SK-N-SH (cell line): Measurements from ENCODE around the gene HSF5. TPM values are rescaled to one million over a fixed set of nuclear protein-coding genes. Genes with fewer than 3 reads are reported as not detected.

Experiments used
- CTCF ChIA-PET: fragments of 300-600, 350-600 bp; formaldehyde crosslinking; extraction: SDS; loops from one replicate; lab custom pipeline; 2021; lab: Yijun Ruan, JAX
- POLR2A ChIA-PET: fragments of 350-600 bp; sonication (Branson Sonifier 250); formaldehyde crosslinking; extraction: SDS; loops from one replicate; lab custom pipeline; 2020; ENCODE audit warnings: antibody characterized with exemption, inconsistent platforms; lab: Yijun Ruan, JAX
- DNase-seq: peaks from one replicate; pipeline ENCODE4 v3.0.0; 2012
- H2AFZ ChIP-seq: fragments of 200-600 bp; sonication (generic); 2 replicates; pipeline ENCODE4 v1.8.1; 2016; ENCODE audit warnings: antibody characterized with exemption, mild to moderate bottlenecking, low read depth
- H3F3A ChIP-seq: fragments of 200-600 bp; sonication (generic); replicated peaks from 2 replicates; pipeline ENCODE3; 2016; ENCODE audit warnings: antibody characterized with exemption, mild to moderate bottlenecking; ENCODE audit not compliant: insufficient read depth
- H3K27ac ChIP-seq, 2 experiments: fragments of 200-500 bp in 1 of 2; fragments of 200-600 bp in 1 of 2; sonication (Bioruptor generic) in 1 of 2; sonication (generic), shearing (Covaris generic) in 1 of 2; 2 replicates each; pipeline versions ENCODE4 v1.5.1 to v1.6.1; 2014 to 2016; ENCODE audit warnings: low read depth in 2 of 2, inconsistent platforms in 1 of 2, low read length in 1 of 2, mild to moderate bottlenecking in 1 of 2, mixed read lengths in 1 of 2
- H3K27me3 ChIP-seq: fragments of 200-600 bp; sonication (generic), shearing (Covaris generic); 2 replicates; pipeline ENCODE4 v1.6.1; 2016; ENCODE audit warnings: mixed run types; ENCODE audit not compliant: insufficient read depth
- H3K36me3 ChIP-seq, 2 experiments: fragments of 200-500 bp in 1 of 2; fragments of 200-600 bp in 1 of 2; sonication (Bioruptor generic) in 1 of 2; sonication (generic) in 1 of 2; replicated peaks in 1 of 2; 2 replicates each; pipeline versions ENCODE3 to v1.5.1; 2014 to 2016; ENCODE audit warnings: low read length in 1 of 2, mild to moderate bottlenecking in 1 of 2; ENCODE audit not compliant: insufficient read depth in 2 of 2, control insufficient read depth in 1 of 2
- H3K4me1 ChIP-seq, 2 experiments: fragments of 200-500 bp in 1 of 2; fragments of 200-600 bp in 1 of 2; sonication (Bioruptor generic) in 1 of 2; sonication (generic), shearing (Covaris generic) in 1 of 2; 2 replicates each; pipeline versions ENCODE4 v1.5.1 to v1.6.1; 2014 to 2016; ENCODE audit warnings: low read depth in 1 of 2, low read length in 1 of 2, mixed run types in 1 of 2; ENCODE audit not compliant: insufficient read depth in 2 of 2, control insufficient read depth in 1 of 2
- H3K4me2 ChIP-seq: fragments of 200-600 bp; sonication (generic), shearing (Covaris generic); 2 replicates; pipeline ENCODE4 v1.6.1; 2017; ENCODE audit warnings: mixed run types
- H3K4me3 ChIP-seq, 2 experiments: fragments of 200-500 bp in 1 of 2; fragments of 200-600 bp in 1 of 2; sonication (Bioruptor generic) in 1 of 2; sonication (generic), shearing (Covaris generic) in 1 of 2; 2 replicates each; pipeline versions ENCODE4 v1.5.1 to v1.8.1; 2014 to 2016; ENCODE audit warnings: low read depth in 2 of 2, inconsistent platforms in 1 of 2, low read length in 1 of 2, mild to moderate bottlenecking in 1 of 2, mixed read lengths in 1 of 2, moderate library complexity in 1 of 2
- H3K79me2 ChIP-seq: fragments of 200-600 bp; sonication (generic); 2 replicates; pipeline ENCODE4 v1.8.1; 2017; ENCODE audit warnings: mild to moderate bottlenecking; ENCODE audit not compliant: insufficient read depth
- H3K9ac ChIP-seq: fragments of 200-600 bp; sonication (generic); 2 replicates; pipeline ENCODE4 v1.6.1; 2017; ENCODE audit warnings: mixed run types
- H3K9me2 ChIP-seq: fragments of 200-600 bp; sonication (generic); 2 replicates; pipeline ENCODE4 v1.6.1; 2017; ENCODE audit warnings: mixed run types
- H3K9me3 ChIP-seq: fragments of 200-600 bp; sonication (generic); 2 replicates; pipeline ENCODE4 v1.6.1; 2017; ENCODE audit warnings: mixed run types, mild to moderate bottlenecking, moderate library complexity
- H4K20me1 ChIP-seq: fragments of 200-600 bp; sonication (generic); 2 replicates; pipeline ENCODE4 v1.6.1; 2017; ENCODE audit warnings: mild to moderate bottlenecking, mixed run types; ENCODE audit not compliant: insufficient read depth
- FOSL2 ChIP-seq: IDR thresholded peaks from 2 replicates; pipeline ENCODE4 v1.4.0; 2012; ENCODE audit warnings: low read depth, mild to moderate bottlenecking, moderate library complexity, borderline replicate concordance
- IRF3 ChIP-seq: fragments of 150-350 bp; IDR thresholded peaks from 2 replicates; pipeline ENCODE4 v1.6.1; 2016; ENCODE audit warnings: mild to moderate bottlenecking, low read depth, low read length
- RAD21 ChIP-seq: IDR thresholded peaks from 2 replicates; pipeline ENCODE4 v1.6.1; 2012; ENCODE audit warnings: mild to moderate bottlenecking, low read length
- RCOR1 ChIP-seq: fragments of 150-350 bp; IDR thresholded peaks from 2 replicates; pipeline ENCODE4 v1.6.1; 2017; ENCODE audit warnings: antibody characterized with exemption, low read length
- REST ChIP-seq: IDR thresholded peaks from 2 replicates; pipeline ENCODE4 v1.6.1; 2012; ENCODE audit warnings: mild to moderate bottlenecking, low read depth, low read length, moderate library complexity
- SMC3 ChIP-seq: IDR thresholded peaks from 2 replicates; pipeline ENCODE4 v1.6.1; 2012; ENCODE audit warnings: low read depth, low read length, improper control_type of control experiment
- WGBS: methylation state at CpG from one replicate; pipeline ENCODE4 v1.1.6; 2017; ENCODE audit warnings: low lambda C conversion rate; 5-methylcytosine and 5-hydroxymethylcytosine counted together
- polyA plus RNA-seq, 3 experiments: library from polyadenylated mRNA; depleted of rRNA; stranded (reverse); fragments of >200 nt; gene quantifications; 2 replicates each; pipeline ENCODE4 v1.2.3, GENCODE V29; 2012
- TF ChIP-seq, protein P1 (sequence below): fragments of 200-600 bp; sonication (generic); IDR thresholded peaks from 2 replicates; pipeline ENCODE4 v1.6.1; 2017; ENCODE audit warnings: antibody characterized with exemption, mild to moderate bottlenecking, moderate library complexity

The HSF5 gene
- polyA plus RNA-seq, 1 of the 3 experiments (the other 2 are of a cell fraction), result not detected

DNA sequence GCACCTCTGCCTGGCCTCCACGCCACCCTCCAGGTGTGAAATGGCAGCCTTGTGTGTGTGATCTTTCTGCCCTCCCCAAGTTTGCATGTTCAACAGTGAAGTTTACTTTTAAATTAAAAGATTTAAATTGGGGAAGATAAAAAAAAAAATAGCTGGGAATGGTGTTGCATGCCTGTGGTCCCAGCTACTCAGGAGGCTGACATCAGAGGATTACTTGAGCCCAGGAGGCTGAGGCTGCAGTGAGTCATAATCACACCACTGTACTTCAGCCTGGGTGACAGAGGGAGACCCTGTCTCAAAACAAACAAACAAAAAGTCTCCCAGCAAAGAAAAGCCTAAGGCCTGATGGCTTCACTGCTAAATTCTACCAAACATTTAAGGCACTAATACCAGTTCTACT, 35.5 kb downstream of the HSF5 start:
- Histone ChIP-seq H3K4me3 (no peak overlapping the region), H3F3A (peaks cover 4% of the 10 kb centered on the region), H3K27me3 (no peaks in the 10 kb centered on the region), H3K36me3 (no peaks in the 10 kb centered on the region), H3K9me2 (no peaks in the 10 kb centered on the region), H2AFZ (no peak overlapping the region), H3K27ac (no peak overlapping the region), H4K20me1 (no peaks in the 10 kb centered on the region)
- DNase-seq, result no peak
- WGBS, result 94% methylated on average over 1 of the region's 1 CpG
- TF ChIP-seq RCOR1, result no peak
- TF ChIP-seq REST, result no peak
- no peak for TF ChIP-seq IRF3
- TF ChIP-seq, all 33 proteins: peak for 0
- Histone ChIP-seq H3K4me2 (no peak overlapping the region), H3K79me2 (no peaks in the 10 kb centered on the region; the same call in 1 of the 2 replicates), H3K9me3 (no peaks in the 10 kb centered on the region), H3K9ac (no peak overlapping the region), H3K4me1 (no peaks in the 10 kb centered on the region)
- ChIA-PET POLR2A (no interaction called here), CTCF (interaction anchor here (0.6 to 1.4 kb wide), 3 partner anchors 135 to 333 kb away, joined by 3 to 5 read pairs (median 3); no protein-coding TSS in a partner anchor)

GRCh38 chr17:58447039-58447975, 40.9 kb downstream of the HSF5 start:
- Histone ChIP-seq H3K4me1 (no peaks in the 10 kb centered on the region), H3K79me2 (no peaks in the 10 kb centered on the region), H3K9me3 (no peaks in the 10 kb centered on the region), H3F3A (no peaks in the 10 kb centered on the region), H3K9ac (no peak overlapping the region), H3K4me3 (peak overlapping the region in 1 of 2 experiments; percentile 31; a peak in 1 of 4 replicates), H3K36me3 (no peaks in the 10 kb centered on the region), H3K4me2 (no peak overlapping the region), H3K9me2 (no peaks in the 10 kb centered on the region), H3K27ac (no peak overlapping the region), H2AFZ (no peak overlapping the region), H3K27me3 (no peaks in the 10 kb centered on the region; the same call in 1 of the 2 replicates), H4K20me1 (no peaks in the 10 kb centered on the region)
- peak; percentile 78 for DNase-seq
- POLR2A ChIA-PET, result interaction anchor here (0.6 kb wide), 1 partner anchor 269 kb away, joined by 3 read pairs; no protein-coding TSS in a partner anchor
- whole genome bisulfite sequencing, result 40% methylated on average over 9 of the region's 9 CpGs
- TF ChIP-seq RAD21 (peak; percentile 98), SMC3 (peak; percentile 90), FOSL2 (no peak)
- TF ChIP-seq, protein P1, sequence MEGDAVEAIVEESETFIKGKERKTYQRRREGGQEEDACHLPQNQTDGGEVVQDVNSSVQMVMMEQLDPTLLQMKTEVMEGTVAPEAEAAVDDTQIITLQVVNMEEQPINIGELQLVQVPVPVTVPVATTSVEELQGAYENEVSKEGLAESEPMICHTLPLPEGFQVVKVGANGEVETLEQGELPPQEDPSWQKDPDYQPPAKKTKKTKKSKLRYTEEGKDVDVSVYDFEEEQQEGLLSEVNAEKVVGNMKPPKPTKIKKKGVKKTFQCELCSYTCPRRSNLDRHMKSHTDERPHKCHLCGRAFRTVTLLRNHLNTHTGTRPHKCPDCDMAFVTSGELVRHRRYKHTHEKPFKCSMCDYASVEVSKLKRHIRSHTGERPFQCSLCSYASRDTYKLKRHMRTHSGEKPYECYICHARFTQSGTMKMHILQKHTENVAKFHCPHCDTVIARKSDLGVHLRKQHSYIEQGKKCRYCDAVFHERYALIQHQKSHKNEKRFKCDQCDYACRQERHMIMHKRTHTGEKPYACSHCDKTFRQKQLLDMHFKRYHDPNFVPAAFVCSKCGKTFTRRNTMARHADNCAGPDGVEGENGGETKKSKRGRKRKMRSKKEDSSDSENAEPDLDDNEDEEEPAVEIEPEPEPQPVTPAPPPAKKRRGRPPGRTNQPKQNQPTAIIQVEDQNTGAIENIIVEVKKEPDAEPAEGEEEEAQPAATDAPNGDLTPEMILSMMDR, result peak; percentile 88
- CTCF ChIA-PET, result interaction anchor here (0.7 to 3.7 kb wide), 26 partner anchors 10 to 325 kb away, joined by 3 to 25 read pairs (median 4); partner anchors contain the start of gene RNF43
